Measurements from ENCODE around the gene C3orf33.

C3orf33 gene

GRCh38 chr3:155778462-155778861 is 27.6 kb downstream of the C3orf33 start:
- Histone ChIP-seq H3K27me3 (ENCODE audit: control insufficient read depth, insufficient read depth, low read length) (no peaks in the 10 kb centered on the region), H3K27ac (ENCODE audit: low read depth, low read length) (no peak overlapping the region), H3K9ac (ENCODE audit: low read length) (no peak overlapping the region), H3K4me1 (ENCODE audit: control insufficient read depth, insufficient read depth, low read length) (no peaks in the 10 kb centered on the region), H3K36me3 (ENCODE audit: control insufficient read depth, insufficient read depth, low read length) (no peaks in the 10 kb centered on the region), H3K4me3 (ENCODE audit: low read length) (no peak overlapping the region)

- Histone ChIP-seq H3K4me3 (ENCODE audit: low read length) (no peak overlapping the region), H3K27ac (ENCODE audit: low read depth, low read length) (no peak overlapping the region), H3K36me3 (ENCODE audit: control insufficient read depth, insufficient read depth, low read length) (no peaks in the 10 kb centered on the region), H3K4me1 (ENCODE audit: control insufficient read depth, insufficient read depth, low read length) (peaks cover 3% of the 10 kb centered on the region), H3K9ac (ENCODE audit: low read length) (no peak overlapping the region), H3K27me3 (ENCODE audit: control insufficient read depth, insufficient read depth, low read length) (no peaks in the 10 kb centered on the region)
These were observed 33.3 kb downstream of the C3orf33 start for GRCh38 chr3:155772801-155773200.

- Histone ChIP-seq H3K27ac (ENCODE audit: low read depth, low read length) (no peak overlapping the region), H3K36me3 (ENCODE audit: control insufficient read depth, insufficient read depth, low read length) (no peaks in the 10 kb centered on the region), H3K4me3 (ENCODE audit: low read length) (no peak overlapping the region), H3K27me3 (ENCODE audit: control insufficient read depth, insufficient read depth, low read length) (no peaks in the 10 kb centered on the region), H3K9ac (ENCODE audit: low read length) (no peak overlapping the region), H3K4me1 (ENCODE audit: control insufficient read depth, insufficient read depth, low read length) (peaks cover 3% of the 10 kb centered on the region)
These were observed 35.0 kb downstream of the C3orf33 start for GRCh38 chr3:155771126-155771525.

GRCh38 chr3:155766206-155766605 is 39.9 kb downstream of the C3orf33 start:
- Histone ChIP-seq H3K9ac (ENCODE audit: low read length) (no peak overlapping the region), H3K4me1 (ENCODE audit: control insufficient read depth, insufficient read depth, low read length) (no peaks in the 10 kb centered on the region), H3K27ac (ENCODE audit: low read depth, low read length) (no peak overlapping the region), H3K4me3 (ENCODE audit: low read length) (no peak overlapping the region), H3K36me3 (ENCODE audit: control insufficient read depth, insufficient read depth, low read length) (no peaks in the 10 kb centered on the region), H3K27me3 (ENCODE audit: control insufficient read depth, insufficient read depth, low read length) (no peaks in the 10 kb centered on the region)

- no peak overlapping the region for H3K27ac ChIP-seq (ENCODE audit: low read depth, low read length)
- H3K36me3 ChIP-seq (ENCODE audit: control insufficient read depth, insufficient read depth, low read length), result no peaks in the 10 kb centered on the region
- H3K9ac ChIP-seq (ENCODE audit: low read length), result no peak overlapping the region
- H3K4me1 ChIP-seq (ENCODE audit: control insufficient read depth, insufficient read depth, low read length), result no peaks in the 10 kb centered on the region
- no peaks in the 10 kb centered on the region for H3K27me3 ChIP-seq (ENCODE audit: control insufficient read depth, insufficient read depth, low read length)
- no peak overlapping the region for H3K4me3 ChIP-seq (ENCODE audit: low read length)
These were observed 42.1 kb downstream of the C3orf33 start for GRCh38 chr3:155763870-155764463.

- no peak overlapping the region for H3K27ac ChIP-seq (ENCODE audit: low read depth, low read length)
- H3K9ac ChIP-seq (ENCODE audit: low read length), result no peak overlapping the region
- H3K4me3 ChIP-seq (ENCODE audit: low read length), result no peak overlapping the region
- H3K36me3 ChIP-seq (ENCODE audit: control insufficient read depth, insufficient read depth, low read length), result peaks cover 2% of the 10 kb centered on the region
- H3K4me1 ChIP-seq (ENCODE audit: control insufficient read depth, insufficient read depth, low read length), result no peaks in the 10 kb centered on the region
- H3K27me3 ChIP-seq (ENCODE audit: control insufficient read depth, insufficient read depth, low read length), result no peaks in the 10 kb centered on the region
These were observed 45.4 kb downstream of the C3orf33 start for GRCh38 chr3:155760653-155761052.

GRCh38 chr3:155757577-155757976 is 48.5 kb downstream of the C3orf33 start:
- H3K4me1 ChIP-seq (ENCODE audit: control insufficient read depth, insufficient read depth, low read length), result no peaks in the 10 kb centered on the region
- no peak overlapping the region for H3K9ac ChIP-seq (ENCODE audit: low read length)
- no peak overlapping the region for H3K27ac ChIP-seq (ENCODE audit: low read depth, low read length)
- H3K36me3 ChIP-seq (ENCODE audit: control insufficient read depth, insufficient read depth, low read length), result peaks cover 2% of the 10 kb centered on the region
- H3K4me3 ChIP-seq (ENCODE audit: low read length), result no peak overlapping the region
- H3K27me3 ChIP-seq (ENCODE audit: control insufficient read depth, insufficient read depth, low read length), result no peaks in the 10 kb centered on the region

GRCh38 chr3:155753038-155753639 is 52.9 kb downstream of the C3orf33 start:
- no peak overlapping the region for H3K9ac ChIP-seq (ENCODE audit: low read length)
- H3K4me3 ChIP-seq (ENCODE audit: low read length), result no peak overlapping the region
- H3K27me3 ChIP-seq (ENCODE audit: control insufficient read depth, insufficient read depth, low read length), result no peaks in the 10 kb centered on the region
- no peaks in the 10 kb centered on the region for H3K36me3 ChIP-seq (ENCODE audit: control insufficient read depth, insufficient read depth, low read length)
- H3K4me1 ChIP-seq (ENCODE audit: control insufficient read depth, insufficient read depth, low read length), result no peaks in the 10 kb centered on the region
- H3K27ac ChIP-seq (ENCODE audit: low read depth, low read length), result no peak overlapping the region

- no peaks in the 10 kb centered on the region for H3K36me3 ChIP-seq (ENCODE audit: control insufficient read depth, insufficient read depth, low read length)
- no peak overlapping the region for H3K27ac ChIP-seq (ENCODE audit: low read depth, low read length)
- no peak overlapping the region for H3K9ac ChIP-seq (ENCODE audit: low read length)
- H3K27me3 ChIP-seq (ENCODE audit: control insufficient read depth, insufficient read depth, low read length), result peaks cover 3% of the 10 kb centered on the region
- no peaks in the 10 kb centered on the region for H3K4me1 ChIP-seq (ENCODE audit: control insufficient read depth, insufficient read depth, low read length)
- no peak overlapping the region for H3K4me3 ChIP-seq (ENCODE audit: low read length)
These were observed 57.3 kb downstream of the C3orf33 start for GRCh38 chr3:155748611-155749365.

GRCh38 chr3:155747946-155748290 is 58.2 kb downstream of the C3orf33 start:
- no peak overlapping the region for H3K9ac ChIP-seq (ENCODE audit: low read length)
- H3K4me1 ChIP-seq (ENCODE audit: control insufficient read depth, insufficient read depth, low read length), result no peaks in the 10 kb centered on the region
- H3K27ac ChIP-seq (ENCODE audit: low read depth, low read length), result no peak overlapping the region
- H3K27me3 ChIP-seq (ENCODE audit: control insufficient read depth, insufficient read depth, low read length), result peaks cover 3% of the 10 kb centered on the region
- H3K4me3 ChIP-seq (ENCODE audit: low read length), result no peak overlapping the region
- H3K36me3 ChIP-seq (ENCODE audit: control insufficient read depth, insufficient read depth, low read length), result no peaks in the 10 kb centered on the region

- peaks cover 3% of the 10 kb centered on the region for H3K27me3 ChIP-seq (ENCODE audit: control insufficient read depth, insufficient read depth, low read length)
- no peak overlapping the region for H3K27ac ChIP-seq (ENCODE audit: low read depth, low read length)
- no peak overlapping the region for H3K4me3 ChIP-seq (ENCODE audit: low read length)
- no peak overlapping the region for H3K9ac ChIP-seq (ENCODE audit: low read length)
- no peaks in the 10 kb centered on the region for H3K36me3 ChIP-seq (ENCODE audit: control insufficient read depth, insufficient read depth, low read length)
- no peaks in the 10 kb centered on the region for H3K4me1 ChIP-seq (ENCODE audit: control insufficient read depth, insufficient read depth, low read length)
These were observed 58.7 kb downstream of the C3orf33 start for GRCh38 chr3:155747286-155747945.

GRCh38 chr3:155746703-155747102 is 59.4 kb downstream of the C3orf33 start:
- no peaks in the 10 kb centered on the region for H3K4me1 ChIP-seq (ENCODE audit: control insufficient read depth, insufficient read depth, low read length)
- H3K4me3 ChIP-seq (ENCODE audit: low read length), result no peak overlapping the region
- peaks cover 3% of the 10 kb centered on the region for H3K27me3 ChIP-seq (ENCODE audit: control insufficient read depth, insufficient read depth, low read length)
- H3K36me3 ChIP-seq (ENCODE audit: control insufficient read depth, insufficient read depth, low read length), result no peaks in the 10 kb centered on the region
- H3K27ac ChIP-seq (ENCODE audit: low read depth, low read length), result no peak overlapping the region
- no peak overlapping the region for H3K9ac ChIP-seq (ENCODE audit: low read length)
